BLaER1 (cell line): Measurements from ENCODE around the gene INTS1.

ENCODE experiments used
- H3K27ac ChIP-seq: shearing (Covaris generic); formaldehyde crosslinking; 2 replicates; pipeline ENCODE4 v1.8.1; 2022
- H3K27me3 ChIP-seq: shearing (Covaris generic); formaldehyde crosslinking; 2 replicates; pipeline ENCODE4 v1.8.1; 2022
- H3K36me3 ChIP-seq: shearing (Covaris generic); formaldehyde crosslinking; 2 replicates; pipeline ENCODE4 v1.8.1; 2022
- H3K4me1 ChIP-seq: shearing (Covaris generic); formaldehyde crosslinking; 2 replicates; pipeline ENCODE4 v1.8.1; 2022
- H3K4me2 ChIP-seq: shearing (Covaris generic); formaldehyde crosslinking; 2 replicates; pipeline ENCODE4 v1.8.1; 2022
- H3K4me3 ChIP-seq: shearing (Covaris generic); formaldehyde crosslinking; 2 replicates; pipeline ENCODE4 v1.8.1; 2022
- H3K9ac ChIP-seq: shearing (Covaris generic); formaldehyde crosslinking; 2 replicates; pipeline ENCODE4 v1.8.1; 2022
- H3K9me3 ChIP-seq: shearing (Covaris generic); formaldehyde crosslinking; 2 replicates; pipeline ENCODE4 v1.8.1; 2022
- H4K20me1 ChIP-seq: shearing (Covaris generic); formaldehyde crosslinking; 2 replicates; pipeline ENCODE4 v1.8.1; 2022
- Cebpa-rat ChIP-seq: shearing (Covaris generic); IDR thresholded peaks from 2 replicates; pipeline ENCODE4 v1.8.1; 2022

INTS1 gene

DNA sequence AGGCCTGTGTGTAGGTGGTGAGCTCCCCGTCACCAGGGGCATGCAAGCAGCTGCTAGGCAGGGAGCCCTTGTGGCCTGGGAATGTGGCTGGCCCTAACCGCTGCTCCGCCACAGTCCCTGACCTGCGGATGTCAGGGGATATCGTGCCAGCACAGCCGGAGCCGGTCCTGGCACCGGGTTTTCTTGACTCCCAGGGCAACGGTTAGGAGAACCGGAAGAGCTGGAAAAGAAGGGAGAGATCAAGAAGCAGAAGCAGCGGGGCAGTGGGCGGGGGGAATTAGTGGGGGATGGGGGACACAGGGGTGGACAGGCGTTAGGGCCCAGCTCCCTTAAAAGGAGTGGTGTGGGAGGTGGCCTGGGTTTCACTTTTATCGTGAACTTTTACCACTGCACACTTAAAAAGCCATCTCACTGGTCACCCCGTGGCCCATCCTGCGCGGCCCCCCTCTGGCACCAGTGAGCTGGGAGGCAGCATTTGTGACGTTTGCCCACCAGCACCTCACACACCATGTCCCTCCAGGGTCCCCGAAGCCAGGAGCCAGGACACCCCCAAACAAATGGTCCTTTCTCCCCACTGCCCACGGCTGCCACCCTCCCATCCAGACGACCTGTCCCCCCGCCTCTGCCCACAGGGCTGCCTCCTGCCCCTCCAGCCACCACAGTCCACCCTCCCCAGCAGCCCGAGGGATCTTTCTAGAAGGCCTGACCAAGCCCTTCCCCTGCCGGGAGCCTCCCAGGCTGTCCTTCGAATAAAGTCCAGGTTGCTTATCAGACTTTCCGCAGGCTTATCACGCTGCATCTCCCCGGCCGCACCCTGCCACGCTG is 43.2 kb downstream of the INTS1 start:
- H3K27ac ChIP-seq: no peak overlapping the region
- peaks cover 22% of the 10 kb centered on the region for H3K27me3 ChIP-seq
- peaks cover 53% of the 10 kb centered on the region for H3K4me1 ChIP-seq
- H3K9me3 ChIP-seq: no peaks in the 10 kb centered on the region
- no peak overlapping the region for H3K9ac ChIP-seq
- H3K4me3 ChIP-seq: no peak overlapping the region
- H3K36me3 ChIP-seq: no peaks in the 10 kb centered on the region
- H3K4me2 ChIP-seq: peak overlapping the region; percentile 87
- peaks cover 39% of the 10 kb centered on the region for H4K20me1 ChIP-seq
- TF ChIP-seq Cebpa-rat: no peak

DNA sequence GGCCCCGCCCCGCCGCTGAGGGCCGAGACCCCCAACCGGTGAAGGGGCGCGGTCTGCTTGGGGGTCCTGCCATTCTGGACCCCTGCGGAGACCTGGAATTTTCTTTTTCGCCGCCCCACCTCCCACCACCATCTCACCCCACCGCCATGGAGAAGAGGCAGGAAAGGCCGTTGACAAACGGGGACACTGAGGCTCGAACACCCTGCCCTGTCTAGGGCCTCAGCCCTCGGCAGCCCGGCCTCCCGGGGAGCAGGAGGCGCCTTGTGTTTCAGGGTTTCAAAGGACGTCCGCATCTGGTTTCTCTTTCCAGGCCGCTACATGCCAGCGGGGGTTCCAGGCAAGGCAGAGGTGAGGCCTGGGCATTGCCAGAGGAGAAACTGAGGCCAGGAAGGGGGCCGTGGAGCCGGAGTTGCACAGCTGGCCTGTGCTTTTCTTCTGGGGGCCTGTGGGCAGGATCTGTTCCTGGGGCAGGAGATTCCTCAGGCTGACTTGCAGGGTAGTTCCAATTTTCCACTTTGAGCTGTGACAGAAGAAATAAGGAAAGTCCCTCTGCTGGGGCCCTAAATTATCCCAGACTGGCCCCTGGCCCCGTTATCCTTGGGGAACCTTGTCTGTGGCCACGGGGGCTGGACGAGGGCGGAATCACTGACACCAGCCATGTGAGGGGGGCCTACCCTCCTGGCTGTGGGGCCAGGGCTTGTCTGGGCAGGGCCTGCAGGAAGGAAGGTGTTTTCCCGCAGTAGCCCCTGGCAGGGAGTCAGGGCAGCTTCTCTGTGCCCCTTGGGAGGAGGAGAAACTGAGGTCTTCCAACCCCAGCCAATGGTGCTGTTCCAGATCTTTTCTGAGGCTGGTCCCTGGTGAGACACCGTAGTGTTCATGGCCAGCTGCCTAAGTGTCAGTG is 44.0 kb downstream of the INTS1 start:
- H3K9ac ChIP-seq: no peak overlapping the region
- peak overlapping the region; percentile 57 for H3K4me3 ChIP-seq
- no peaks in the 10 kb centered on the region for H3K36me3 ChIP-seq
- no peaks in the 10 kb centered on the region for H3K9me3 ChIP-seq
- H4K20me1 ChIP-seq: peaks cover 30% of the 10 kb centered on the region
- H3K4me2 ChIP-seq: peak overlapping the region; percentile 87
- H3K27me3 ChIP-seq: peaks cover 22% of the 10 kb centered on the region
- no peak overlapping the region for H3K27ac ChIP-seq
- peaks cover 60% of the 10 kb centered on the region for H3K4me1 ChIP-seq
- TF ChIP-seq Cebpa-rat: no peak

DNA sequence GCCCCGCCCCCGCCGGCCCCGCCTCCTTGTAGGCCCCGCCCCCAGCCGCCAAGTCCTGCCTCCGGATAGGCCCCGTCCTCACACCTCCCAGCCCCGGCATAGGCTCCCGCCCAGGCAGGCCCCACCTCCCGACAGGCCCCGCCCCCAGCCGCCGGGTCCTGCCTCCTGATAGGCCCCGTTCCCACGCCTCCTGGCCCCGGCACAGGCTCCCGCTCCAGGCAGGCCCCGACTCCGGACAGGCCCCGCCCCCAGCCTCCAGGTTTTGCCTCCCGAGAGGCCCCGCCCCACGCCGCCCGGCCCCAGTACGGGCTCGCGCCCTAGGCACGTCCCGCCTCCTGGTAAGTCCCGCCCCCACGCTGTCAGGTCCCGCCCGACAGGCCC is 44.7 kb downstream of the INTS1 start:
- peak overlapping the region; percentile 71 for H3K4me3 ChIP-seq
- H3K4me1 ChIP-seq: peaks cover 67% of the 10 kb centered on the region
- no peak for TF ChIP-seq Cebpa-rat
- H3K27me3 ChIP-seq: peaks cover 22% of the 10 kb centered on the region
- no peaks in the 10 kb centered on the region for H3K36me3 ChIP-seq
- H3K9ac ChIP-seq: peak overlapping the region; percentile 75; the same call in 1 of the 2 replicates
- no peak overlapping the region for H3K27ac ChIP-seq
- H4K20me1 ChIP-seq: peaks cover 29% of the 10 kb centered on the region
- peak overlapping the region; percentile 99 for H3K4me2 ChIP-seq
- H3K9me3 ChIP-seq: no peaks in the 10 kb centered on the region

DNA sequence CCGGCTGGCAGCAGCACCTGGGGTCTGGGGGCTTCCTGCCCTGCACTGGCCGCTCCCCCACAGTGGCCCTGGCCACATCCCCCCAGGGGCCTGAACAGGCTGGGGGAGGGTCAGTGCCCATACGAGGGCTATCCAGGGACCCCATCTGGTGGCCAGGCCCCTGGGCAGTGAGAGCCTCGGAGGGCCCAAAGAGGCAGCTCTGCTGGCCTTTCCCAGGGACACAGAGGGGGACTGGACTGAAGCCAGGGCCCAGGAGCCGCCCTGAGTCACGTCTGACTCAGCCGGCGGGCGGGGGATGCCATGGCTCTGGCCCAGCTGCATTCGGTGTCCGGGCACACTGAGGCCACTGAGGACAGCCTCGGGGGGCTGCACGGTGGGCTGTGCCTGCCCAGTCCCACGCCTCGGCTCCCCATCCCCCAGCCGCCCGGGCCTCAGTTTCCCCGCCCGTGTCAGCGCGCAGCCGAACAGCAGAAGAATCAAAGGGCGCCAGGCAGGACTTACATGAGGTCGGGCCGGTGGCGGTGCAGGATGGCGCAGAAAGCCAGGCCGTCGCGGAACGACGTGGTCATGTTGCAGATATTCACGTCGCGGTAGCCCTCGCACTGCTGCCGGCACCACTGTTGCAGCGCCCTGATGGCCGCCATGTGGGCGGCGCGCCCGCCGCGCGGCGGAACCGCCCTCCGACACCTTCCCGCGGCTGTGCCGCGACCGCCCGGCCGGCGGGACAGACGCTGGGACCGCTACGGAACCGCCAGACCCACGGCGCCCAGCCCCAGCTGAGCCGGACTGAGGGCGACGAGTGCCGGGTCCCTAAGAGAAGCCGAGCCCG is 45.3 kb downstream of the INTS1 start, which contains the start of gene MICALL2:
Gene MICALL2, minus strand, starts transcription at position 788 of the 829 bp plus-strand sequence. Its CDS starts 144 bp downstream, at position 644.
- H3K27ac ChIP-seq: no peak within 1 kb of the TSS
- peaks cover 22% of the 10 kb centered on the region for H3K27me3 ChIP-seq
- H3K9ac ChIP-seq: peak within 1 kb of the TSS; percentile 75
- peak within 1 kb of the TSS; percentile 99 for H3K4me2 ChIP-seq
- H3K4me3 ChIP-seq: peak within 1 kb of the TSS; percentile 71
- H3K36me3 ChIP-seq: no peaks in the 10 kb centered on the region
- no peaks in the 10 kb centered on the region for H3K9me3 ChIP-seq
- TF ChIP-seq Cebpa-rat: no peak
- peaks cover 69% of the 10 kb centered on the region for H3K4me1 ChIP-seq
- H4K20me1 ChIP-seq: peaks cover 25% of the 10 kb centered on the region

DNA sequence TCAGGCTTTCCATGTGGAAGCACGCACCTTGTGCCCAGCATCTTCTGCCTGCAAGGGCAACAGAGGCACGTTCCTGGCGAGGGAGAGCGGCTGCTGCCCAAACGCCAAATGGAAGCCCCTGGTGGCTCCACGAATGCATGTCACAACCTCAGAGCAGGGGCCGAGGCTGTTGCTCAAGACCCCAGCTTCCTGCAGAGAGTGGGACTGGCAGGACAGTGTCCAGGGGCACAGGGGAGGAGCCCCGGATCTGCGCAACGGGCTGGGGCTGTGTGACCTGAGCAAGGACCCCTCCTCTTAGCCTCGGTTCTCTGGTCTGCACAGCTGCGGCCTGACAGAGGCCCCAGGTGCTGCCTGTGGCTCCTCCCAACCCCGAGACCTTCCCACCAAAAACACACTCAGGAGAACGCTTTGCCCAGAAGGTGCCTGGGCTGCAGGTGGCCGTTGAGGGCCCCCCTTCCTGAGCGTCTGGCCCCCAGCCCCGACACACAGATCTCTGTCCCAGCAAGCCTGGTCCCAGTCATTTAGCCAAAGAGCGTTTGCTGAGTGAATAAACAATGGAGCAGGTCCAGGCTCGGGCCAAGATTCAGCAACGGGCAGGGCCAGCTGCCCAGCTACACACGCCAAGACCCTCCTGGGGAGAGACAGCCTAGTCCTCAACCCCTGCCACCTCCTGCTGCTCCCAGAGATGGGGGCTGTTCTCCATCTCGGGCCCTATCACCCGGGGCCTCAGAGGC is 46.1 kb downstream of the INTS1 start:
- H3K27ac ChIP-seq: no peak overlapping the region
- H4K20me1 ChIP-seq: peaks cover 17% of the 10 kb centered on the region
- peaks cover 22% of the 10 kb centered on the region for H3K27me3 ChIP-seq
- H3K9ac ChIP-seq: peak overlapping the region; percentile 75
- peaks cover 69% of the 10 kb centered on the region for H3K4me1 ChIP-seq
- H3K4me3 ChIP-seq: peak overlapping the region; percentile 71
- H3K4me2 ChIP-seq: peak overlapping the region; percentile 99
- H3K9me3 ChIP-seq: no peaks in the 10 kb centered on the region
- H3K36me3 ChIP-seq: no peaks in the 10 kb centered on the region
- no peak for TF ChIP-seq Cebpa-rat

DNA sequence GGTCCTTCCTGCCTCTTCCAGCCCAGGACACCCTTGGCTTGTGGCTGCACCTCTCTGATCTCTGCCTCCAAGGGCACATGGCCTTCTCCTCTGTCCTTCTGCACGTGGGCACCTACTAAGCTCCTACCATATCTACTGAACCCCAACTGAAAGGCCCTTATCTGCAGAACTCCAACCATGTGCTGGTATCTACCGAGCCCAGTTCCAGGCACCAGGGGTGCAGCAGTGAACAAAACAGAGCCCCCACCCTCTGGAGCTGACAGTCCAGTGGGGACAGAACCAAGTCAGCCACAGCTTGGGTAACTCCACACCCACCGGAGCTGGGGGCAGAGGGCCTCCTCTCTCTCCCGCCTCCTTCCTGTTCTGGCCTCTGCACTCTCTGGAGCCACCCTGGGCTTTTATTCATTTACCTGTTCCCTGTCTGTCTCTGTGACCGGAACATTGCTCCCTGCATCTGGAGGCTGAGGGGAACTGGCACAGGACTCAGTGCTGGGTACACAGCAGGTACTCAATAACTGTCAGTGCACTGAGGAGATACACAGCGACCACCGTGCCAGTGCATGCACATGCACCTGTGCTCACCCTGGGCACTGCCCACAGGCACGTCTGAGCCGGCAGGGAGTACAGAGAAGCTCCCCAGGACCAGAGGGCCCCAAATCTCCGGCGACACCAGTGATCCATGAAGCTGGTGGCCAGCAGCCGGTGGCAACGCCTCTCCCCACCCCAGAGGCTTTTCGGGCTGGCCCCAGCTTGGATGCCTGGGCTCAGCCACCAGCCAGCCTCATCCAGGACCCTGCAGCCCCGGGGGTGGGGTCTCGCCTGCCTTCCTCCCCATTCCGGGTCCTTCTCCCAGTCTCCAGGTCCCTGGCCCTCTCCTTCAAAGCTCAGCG is 46.9 kb downstream of the INTS1 start:
- no peak overlapping the region for H3K4me3 ChIP-seq
- H3K4me1 ChIP-seq: peaks cover 62% of the 10 kb centered on the region
- no peaks in the 10 kb centered on the region for H3K36me3 ChIP-seq
- peaks cover 22% of the 10 kb centered on the region for H3K27me3 ChIP-seq
- H3K9ac ChIP-seq: no peak overlapping the region
- H3K9me3 ChIP-seq: no peaks in the 10 kb centered on the region
- H4K20me1 ChIP-seq: peaks cover 17% of the 10 kb centered on the region
- no peak for TF ChIP-seq Cebpa-rat
- H3K4me2 ChIP-seq: peak overlapping the region; percentile 24; the same call in 1 of the 2 replicates
- H3K27ac ChIP-seq: no peak overlapping the region

DNA sequence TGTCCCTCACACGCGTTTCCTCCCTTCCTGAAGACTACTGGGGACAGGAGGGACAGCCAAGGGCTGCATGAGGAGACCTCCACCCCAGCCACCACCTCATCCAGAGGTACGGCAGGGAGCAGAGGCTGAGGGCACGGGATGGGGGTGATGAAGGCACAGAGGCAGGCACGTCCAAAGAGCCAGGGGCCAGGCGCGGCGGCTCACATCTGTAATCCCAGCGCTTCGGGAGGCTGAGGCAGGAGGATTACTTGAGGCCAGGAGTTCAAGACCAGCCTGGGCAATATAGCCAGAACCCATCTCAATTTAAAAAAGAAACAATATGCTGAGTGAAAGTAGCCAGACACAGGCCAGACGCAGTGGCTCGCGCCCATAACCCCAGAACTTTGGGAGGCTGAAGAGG is 48.2 kb downstream of the INTS1 start:
- no peaks in the 10 kb centered on the region for H3K9me3 ChIP-seq
- peaks cover 22% of the 10 kb centered on the region for H4K20me1 ChIP-seq
- TF ChIP-seq Cebpa-rat: no peak
- no peaks in the 10 kb centered on the region for H3K36me3 ChIP-seq
- H3K4me2 ChIP-seq: no peak overlapping the region
- peaks cover 68% of the 10 kb centered on the region for H3K4me1 ChIP-seq
- H3K4me3 ChIP-seq: no peak overlapping the region
- no peak overlapping the region for H3K9ac ChIP-seq
- peaks cover 22% of the 10 kb centered on the region for H3K27me3 ChIP-seq
- no peak overlapping the region for H3K27ac ChIP-seq
